Upper lobe of left lung (tissue), 6 donors: ENCODE measurements around the gene C1QTNF12. TPM values are rescaled to one million over a fixed set of nuclear protein-coding genes. Genes with fewer than 3 reads are reported as not detected.
A peak's percentile ranks its signal among the peaks of the same experiment; 100 is the strongest.

Experiments
- ATAC-seq, 2 donors: fragments of 200-7000 bp; cut with Tn5 transposase; one replicate each; pipeline ENCODE4 v1.9.1; 2022; ENCODE audit warnings: mild to moderate bottlenecking in 2 of 2, moderate library complexity in 2 of 2; ENCODE audit not compliant: low FRiP score in 2 of 2
- DNase-seq, 2 donors: peaks; one replicate each; pipeline ENCODE4 v3.0.0-alpha.2; 2019 to 2020
- H3K27ac ChIP-seq, 4 donors: fragments of 200-600 bp; sonication (generic); one replicate each; pipeline ENCODE4 v1.5.1; 2016 to 2019
- H3K27me3 ChIP-seq, 4 donors: fragments of 200-600 bp; sonication (generic); one replicate each; pipeline ENCODE4 v1.5.1; 2017 to 2019
- H3K36me3 ChIP-seq, 4 donors: fragments of 200-600 bp; sonication (generic); one replicate each; pipeline ENCODE4 v1.5.1; 2016 to 2019
- H3K4me1 ChIP-seq, 4 donors: fragments of 200-600 bp; sonication (generic); one replicate each; pipeline ENCODE4 v1.5.1; 2018 to 2019
- H3K4me3 ChIP-seq, 4 donors: fragments of 200-600 bp; sonication (generic); one replicate each; pipeline ENCODE4 v1.5.1; 2017 to 2019; ENCODE audit warnings: mild to moderate bottlenecking in 2 of 4, moderate library complexity in 1 of 4
- H3K9me3 ChIP-seq, 4 donors: fragments of 200-600 bp; sonication (generic); one replicate each; pipeline ENCODE4 v1.5.1; 2018 to 2019
- CTCF ChIP-seq, 6 experiments: fragments of 450-650 bp in 4 of 6; fragments of 200-600 bp in 2 of 6; sonication (generic) in 2 of 6; IDR thresholded peaks; one replicate each; pipeline ENCODE4 v1.5.1; 2016 to 2019; ENCODE audit warnings: antibody characterized with exemption in 6 of 6
- EP300 ChIP-seq, 4 donors: sonication (generic); formaldehyde crosslinking; IDR thresholded peaks; one replicate each; pipeline ENCODE4 v1.5.1; 2017; ENCODE audit warnings: antibody characterized with exemption in 4 of 4, control low read depth in 2 of 4
- POLR2A ChIP-seq, 4 donors: fragments of 450-650 bp; IDR thresholded peaks; one replicate each; pipeline ENCODE4 v1.5.1; 2016 to 2017; ENCODE audit warnings: antibody characterized with exemption in 4 of 4, mild to moderate bottlenecking in 2 of 4
- POLR2AphosphoS5 ChIP-seq, 2 donors: sonication (generic); formaldehyde crosslinking; IDR thresholded peaks; one replicate each; pipeline ENCODE4 v1.5.1; 2017; ENCODE audit warnings: antibody characterized with exemption in 2 of 2
- WGBS, 2 donors: methylation state at CpG; one replicate each; pipeline ENCODE4 v1.1.5; 2017 to 2018; 5-methylcytosine and 5-hydroxymethylcytosine counted together
- total RNA-seq, 6 donors: library from RNA; depleted of rRNA in 4 of 6; stranded (reverse); fragments of >200 nt in 4 of 6; gene quantifications; one replicate each; pipeline versions ENCODE4 v1.1.0 to v1.2.1, GENCODE V29; 2016 to 2021
- donor health status: DM: no; HTN: no; CAD: no; lungs with moderate emphysema.
- donor health status: DM: no; HTN: yes; CAD: no; lungs with severe emphysema.

The C1QTNF12 gene
- total RNA-seq, 6 donors from 2014 or later: 1.9 to 6.3 (median 2.8) TPM; not detected in 2

- DNase-seq: peak in 1 of 2 donors; percentile 94
- WGBS, 2 donors: 2 to 19% methylated on average over 3 to 39 of the region's 109 CpGs
These were observed 45.4 kb downstream of the C1QTNF12 start for GRCh38 chr1:1200876-1201810.

GRCh38 chr1:1199961-1200875 lies 46.3 kb downstream of the C1QTNF12 start:
- ATAC-seq (no peak), DNase-seq (peak in 1 of 2 donors; percentile 70)
- Histone ChIP-seq H3K27me3 (peaks cover 0 to 10% (median 5%) of the 10 kb centered on the region in 4 donors), H3K4me3 (peak overlapping the region in 2 of 4 donors; percentile 51 to 61), H3K9me3 (no peaks in the 10 kb centered on the region), H3K27ac (peak overlapping the region in 1 of 4 donors; percentile 48), H3K4me1 (peaks cover 5 to 16% (median 8%) of the 10 kb centered on the region in 4 donors), H3K36me3 (no peaks in the 10 kb centered on the region)
- no peak for TF ChIP-seq POLR2A (IDR thresholded peaks at IDR 0.05)
- TF ChIP-seq EP300 (IDR thresholded peaks at IDR 0.05): no peak
- TF ChIP-seq POLR2AphosphoS5 (IDR thresholded peaks at IDR 0.05): no peak
- TF ChIP-seq CTCF (IDR thresholded peaks at IDR 0.05): no peak
- WGBS, 2 donors: 74 to 80% methylated on average over 17 to 30 of the region's 31 CpGs

More at GRCh38 chr1:1200876-1201810, 45.4 kb downstream of the C1QTNF12 start:
- Histone ChIP-seq H3K4me3 (peak overlapping the region; percentile 3 to 61 (median 50)), H3K9me3 (no peaks in the 10 kb centered on the region), H3K4me1 (peaks cover 10 to 22% (median 13%) of the 10 kb centered on the region in 4 donors), H3K36me3 (no peaks in the 10 kb centered on the region), H3K27me3 (peaks cover 0 to 15% (median 7%) of the 10 kb centered on the region in 4 donors), H3K27ac (peak overlapping the region in 3 of 4 donors; percentile 30 to 74 (median 48))
- TF ChIP-seq CTCF (IDR thresholded peaks at IDR 0.05) (no peak), POLR2AphosphoS5 (IDR thresholded peaks at IDR 0.05) (peak in 1 of 2 donors; percentile 47), POLR2A (IDR thresholded peaks at IDR 0.05) (peak in 1 of 4 donors; percentile 28)
- ATAC-seq: peak in 1 of 2 donors; percentile 76

GRCh38 chr1:1199141-1199960 lies 47.2 kb downstream of the C1QTNF12 start:
- no peak for ATAC-seq

More at GRCh38 chr1:1199141-1199960, 47.2 kb downstream of the C1QTNF12 start:
- peak in 1 of 2 donors; percentile 70 for DNase-seq
- H3K36me3 ChIP-seq: no peaks in the 10 kb centered on the region
- H3K27ac ChIP-seq: no peak overlapping the region
- TF ChIP-seq POLR2AphosphoS5 (IDR thresholded peaks at IDR 0.05) (no peak), POLR2A (IDR thresholded peaks at IDR 0.05) (no peak), CTCF (IDR thresholded peaks at IDR 0.05) (no peak), EP300 (IDR thresholded peaks at IDR 0.05) (no peak)
- peaks cover 0 to 10% (median 4%) of the 10 kb centered on the region in 4 donors for H3K27me3 ChIP-seq
- peaks cover 0 to 6% (median 2%) of the 10 kb centered on the region in 4 donors for H3K9me3 ChIP-seq
- H3K4me1 ChIP-seq: peaks cover 5 to 16% (median 8%) of the 10 kb centered on the region in 4 donors
- H3K4me3 ChIP-seq: no peak overlapping the region
- WGBS, 2 donors: 88 to 97% methylated on average over 7 to 22 of the region's 22 CpGs
